Nephron progenitor cell (in vitro differentiated cells): ENCODE data around the gene ZNF710.
A peak's percentile ranks its signal among the peaks of the same experiment; 100 is the strongest.

ENCODE experiments used
- DNase-seq: peaks from one replicate; pipeline ENCODE4 v3.0.0; 2021
- H3K27ac Mint-ChIP-seq: 2 replicates; pipeline ENCODE4 v1.8.0; 2021; ENCODE audit warnings: mild to moderate bottlenecking, moderate library complexity, mixed read lengths
- H3K27me3 Mint-ChIP-seq: 2 replicates; pipeline ENCODE4 v1.8.0; 2021; ENCODE audit warnings: mild to moderate bottlenecking, low read depth, mixed read lengths; ENCODE audit not compliant: poor library complexity
- H3K36me3 Mint-ChIP-seq: 2 replicates; pipeline ENCODE4 v1.8.0; 2021; ENCODE audit warnings: low read depth, mixed read lengths
- H3K4me1 Mint-ChIP-seq: 2 replicates; pipeline ENCODE4 v1.8.0; 2021; ENCODE audit warnings: mixed read lengths
- H3K4me3 Mint-ChIP-seq: 2 replicates; pipeline ENCODE4 v1.8.0; 2021; ENCODE audit warnings: mild to moderate bottlenecking, moderate library complexity, mixed read lengths
- H3K9me3 Mint-ChIP-seq: 2 replicates; pipeline ENCODE4 v1.8.0; 2021; ENCODE audit warnings: mild to moderate bottlenecking, moderate library complexity, mixed read lengths
- TF ChIP-seq, protein P1 (sequence below): fragments of 200-600 bp; sonication (generic); IDR thresholded peaks from 2 replicates; pipeline ENCODE4 v1.5.0; 2021; ENCODE audit warnings: antibody characterized with exemption

The ZNF710 gene

DNA sequence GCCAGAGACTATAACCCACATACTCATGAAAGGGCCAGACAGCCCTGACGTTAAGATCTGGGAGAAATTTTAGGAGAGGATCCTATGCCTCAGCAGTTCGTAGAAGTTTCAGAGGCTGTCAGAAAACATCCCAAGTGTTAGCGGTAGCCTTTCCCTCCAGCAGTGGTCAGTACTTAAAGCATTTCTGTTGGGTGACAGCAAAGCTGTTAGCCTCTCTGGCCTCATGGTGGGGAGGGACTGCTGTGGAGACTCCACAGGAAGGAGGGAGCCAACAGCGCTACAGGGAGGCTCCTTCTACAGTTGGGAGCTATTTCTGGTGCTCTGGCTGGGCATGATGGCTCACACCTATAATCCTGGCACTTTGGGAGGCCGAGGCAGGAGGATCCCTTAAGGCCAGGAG is 73.8 kb downstream of the ZNF710 start:
- no peak for DNase-seq
- no peaks in the 10 kb centered on the region for H3K9me3 Mint-ChIP-seq
- no peak overlapping the region for H3K4me3 Mint-ChIP-seq
- H3K36me3 Mint-ChIP-seq = peaks cover 20% of the 10 kb centered on the region
- no peak overlapping the region for H3K27ac Mint-ChIP-seq
- TF ChIP-seq, protein P1, sequence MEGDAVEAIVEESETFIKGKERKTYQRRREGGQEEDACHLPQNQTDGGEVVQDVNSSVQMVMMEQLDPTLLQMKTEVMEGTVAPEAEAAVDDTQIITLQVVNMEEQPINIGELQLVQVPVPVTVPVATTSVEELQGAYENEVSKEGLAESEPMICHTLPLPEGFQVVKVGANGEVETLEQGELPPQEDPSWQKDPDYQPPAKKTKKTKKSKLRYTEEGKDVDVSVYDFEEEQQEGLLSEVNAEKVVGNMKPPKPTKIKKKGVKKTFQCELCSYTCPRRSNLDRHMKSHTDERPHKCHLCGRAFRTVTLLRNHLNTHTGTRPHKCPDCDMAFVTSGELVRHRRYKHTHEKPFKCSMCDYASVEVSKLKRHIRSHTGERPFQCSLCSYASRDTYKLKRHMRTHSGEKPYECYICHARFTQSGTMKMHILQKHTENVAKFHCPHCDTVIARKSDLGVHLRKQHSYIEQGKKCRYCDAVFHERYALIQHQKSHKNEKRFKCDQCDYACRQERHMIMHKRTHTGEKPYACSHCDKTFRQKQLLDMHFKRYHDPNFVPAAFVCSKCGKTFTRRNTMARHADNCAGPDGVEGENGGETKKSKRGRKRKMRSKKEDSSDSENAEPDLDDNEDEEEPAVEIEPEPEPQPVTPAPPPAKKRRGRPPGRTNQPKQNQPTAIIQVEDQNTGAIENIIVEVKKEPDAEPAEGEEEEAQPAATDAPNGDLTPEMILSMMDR = no peak
- H3K4me1 Mint-ChIP-seq = peaks cover 7% of the 10 kb centered on the region
- H3K27me3 Mint-ChIP-seq = no peaks in the 10 kb centered on the region

DNA sequence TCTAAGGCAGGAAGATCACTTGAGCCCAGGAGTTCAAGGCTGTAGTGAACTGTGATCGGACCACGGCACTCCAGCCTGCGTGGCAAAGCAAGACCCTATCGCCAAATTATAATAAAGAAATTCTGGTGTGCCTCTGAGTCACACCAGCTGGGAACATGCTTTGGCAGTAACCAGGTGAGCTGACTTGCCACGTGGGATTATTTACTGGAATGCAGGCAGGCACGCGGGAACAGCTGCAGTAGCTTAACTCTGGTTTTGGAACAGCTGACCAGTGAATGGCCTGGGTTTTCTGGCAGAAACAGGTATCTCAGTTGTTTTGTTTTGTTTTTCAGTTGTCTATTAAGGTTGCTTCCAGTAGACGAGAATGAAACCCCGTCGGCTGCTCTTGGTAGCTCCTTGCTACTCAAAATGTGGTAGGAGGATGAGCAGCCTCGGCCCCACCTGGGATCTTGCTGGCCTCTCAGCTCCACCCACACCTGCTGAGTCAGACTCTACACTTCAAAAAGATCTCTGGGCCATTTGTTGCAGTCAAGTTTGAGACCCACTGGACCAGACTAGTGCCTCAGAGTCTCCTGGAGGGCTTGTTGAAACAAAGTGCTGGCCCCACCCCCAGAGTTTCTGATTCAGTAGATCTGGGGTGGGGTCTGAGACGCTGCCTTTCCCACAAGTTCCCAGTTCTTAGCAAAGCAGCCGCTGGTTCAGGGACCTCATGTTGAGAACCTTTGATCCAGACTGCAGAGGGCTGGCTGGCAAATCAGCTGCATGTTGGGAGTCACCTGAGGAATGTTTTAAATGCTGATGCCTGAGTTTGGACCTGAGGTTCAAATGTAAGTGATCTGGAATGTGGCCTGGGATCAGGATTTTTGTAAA is 74.5 kb downstream of the ZNF710 start:
- Mint-ChIP-seq H3K4me3 (no peak overlapping the region), H3K27ac (peak overlapping the region; percentile 18), H3K27me3 (no peaks in the 10 kb centered on the region), H3K36me3 (peaks cover 19% of the 10 kb centered on the region), H3K9me3 (no peaks in the 10 kb centered on the region), H3K4me1 (peaks cover 10% of the 10 kb centered on the region)
- no peak for DNase-seq
- TF ChIP-seq, protein P1 = no peak

GRCh38 chr15:90076716-90077115 is 75.6 kb downstream of the ZNF710 start:
- no peak for DNase-seq
- TF ChIP-seq, protein P1 = no peak
- H3K4me1 Mint-ChIP-seq = peaks cover 11% of the 10 kb centered on the region
- peaks cover 19% of the 10 kb centered on the region for H3K36me3 Mint-ChIP-seq
- no peaks in the 10 kb centered on the region for H3K9me3 Mint-ChIP-seq
- H3K27ac Mint-ChIP-seq = no peak overlapping the region
- H3K4me3 Mint-ChIP-seq = no peak overlapping the region
- H3K27me3 Mint-ChIP-seq = no peaks in the 10 kb centered on the region

GRCh38 chr15:90078965-90079364 is 77.8 kb downstream of the ZNF710 start:
- no peak overlapping the region for H3K4me3 Mint-ChIP-seq
- DNase-seq = no peak
- H3K4me1 Mint-ChIP-seq = peaks cover 11% of the 10 kb centered on the region
- H3K27ac Mint-ChIP-seq = no peak overlapping the region
- no peaks in the 10 kb centered on the region for H3K27me3 Mint-ChIP-seq
- H3K36me3 Mint-ChIP-seq = peaks cover 26% of the 10 kb centered on the region
- TF ChIP-seq, protein P1 = no peak
- H3K9me3 Mint-ChIP-seq = no peaks in the 10 kb centered on the region

GRCh38 chr15:90079619-90080457 is 78.7 kb downstream of the ZNF710 start:
- TF ChIP-seq, protein P1 = no peak
- Mint-ChIP-seq H3K27me3 (no peaks in the 10 kb centered on the region), H3K27ac (peak overlapping the region; percentile 59), H3K4me1 (peaks cover 11% of the 10 kb centered on the region), H3K9me3 (no peaks in the 10 kb centered on the region), H3K4me3 (no peak overlapping the region), H3K36me3 (peaks cover 27% of the 10 kb centered on the region)
- no peak for DNase-seq
